Measurements from ENCODE around the gene ENOX1. TPM values are rescaled to one million over a fixed set of nuclear protein-coding genes. Genes with fewer than 3 reads are reported as not detected.

Gene ENOX1
- total RNA-seq, 1 donor from 2014 or later: 0.71 TPM

- no peak for TF ChIP-seq CTCF (IDR thresholded peaks at IDR 0.05; ENCODE audit: insufficient read depth, low read length, poor library complexity, severe bottlenecking)
- H3K27me3 ChIP-seq (ENCODE audit: control insufficient read depth, insufficient read depth, low read length): no peaks in the 10 kb centered on the region
- H3K36me3 ChIP-seq (ENCODE audit: control insufficient read depth, insufficient read depth, low read length): no peaks in the 10 kb centered on the region
- no peak for DNase-seq (ENCODE audit: low read depth)
- no peak overlapping the region for H3K4me3 ChIP-seq (ENCODE audit: low read depth, low read length)
These were observed 353.8 kb downstream of the ENOX1 start for GRCh38 chr13:43432958-43433357.

GRCh38 chr13:43431841-43432240, 354.9 kb downstream of the ENOX1 start:
- Histone ChIP-seq H3K36me3 (ENCODE audit: control insufficient read depth, insufficient read depth, low read length) (no peaks in the 10 kb centered on the region), H3K4me3 (ENCODE audit: low read depth, low read length) (no peak overlapping the region), H3K27me3 (ENCODE audit: control insufficient read depth, insufficient read depth, low read length) (no peaks in the 10 kb centered on the region)
- DNase-seq (ENCODE audit: low read depth): no peak
- no peak for TF ChIP-seq CTCF (IDR thresholded peaks at IDR 0.05; ENCODE audit: insufficient read depth, low read length, poor library complexity, severe bottlenecking)

GRCh38 chr13:43431290-43431716, 355.5 kb downstream of the ENOX1 start:
- no peak for TF ChIP-seq CTCF (IDR thresholded peaks at IDR 0.05; ENCODE audit: insufficient read depth, low read length, poor library complexity, severe bottlenecking)
- no peak for DNase-seq (ENCODE audit: low read depth)
- H3K4me3 ChIP-seq (ENCODE audit: low read depth, low read length): no peak overlapping the region

GRCh38 chr13:43428545-43429296, 358.1 kb downstream of the ENOX1 start:
- no peaks in the 10 kb centered on the region for H3K27me3 ChIP-seq (ENCODE audit: control insufficient read depth, insufficient read depth, low read length)
- no peaks in the 10 kb centered on the region for H3K36me3 ChIP-seq (ENCODE audit: control insufficient read depth, insufficient read depth, low read length)
- no peak for DNase-seq (ENCODE audit: low read depth)
- no peak for TF ChIP-seq CTCF (IDR thresholded peaks at IDR 0.05; ENCODE audit: insufficient read depth, low read length, poor library complexity, severe bottlenecking)
- no peak overlapping the region for H3K4me3 ChIP-seq (ENCODE audit: low read depth, low read length)

More at GRCh38 chr13:43431290-43431716, 355.5 kb downstream of the ENOX1 start:
- no peaks in the 10 kb centered on the region for H3K27me3 ChIP-seq (ENCODE audit: control insufficient read depth, insufficient read depth, low read length)
- H3K36me3 ChIP-seq (ENCODE audit: control insufficient read depth, insufficient read depth, low read length): no peaks in the 10 kb centered on the region

- no peak for TF ChIP-seq CTCF (IDR thresholded peaks at IDR 0.05; ENCODE audit: insufficient read depth, low read length, poor library complexity, severe bottlenecking)
- Histone ChIP-seq H3K27me3 (ENCODE audit: control insufficient read depth, insufficient read depth, low read length) (no peaks in the 10 kb centered on the region), H3K4me3 (ENCODE audit: low read depth, low read length) (no peak overlapping the region), H3K36me3 (ENCODE audit: control insufficient read depth, insufficient read depth, low read length) (no peaks in the 10 kb centered on the region)
- DNase-seq (ENCODE audit: low read depth): no peak
These were observed 360.4 kb downstream of the ENOX1 start for GRCh38 chr13:43426355-43426754.

- no peak for DNase-seq (ENCODE audit: low read depth)
- no peak for TF ChIP-seq CTCF (IDR thresholded peaks at IDR 0.05; ENCODE audit: insufficient read depth, low read length, poor library complexity, severe bottlenecking)
- Histone ChIP-seq H3K27me3 (ENCODE audit: control insufficient read depth, insufficient read depth, low read length) (no peaks in the 10 kb centered on the region), H3K36me3 (ENCODE audit: control insufficient read depth, insufficient read depth, low read length) (no peaks in the 10 kb centered on the region), H3K4me3 (ENCODE audit: low read depth, low read length) (no peak overlapping the region)
These were observed 361.5 kb downstream of the ENOX1 start for GRCh38 chr13:43425234-43425633.

Measured in kidney epithelial cell (primary cell).